VCaP (cell line): Measurements from ENCODE around the gene FFAR3.
"Not testable (repeated sequence)": the region's sequence is repeated elsewhere in the genome, so short reads cannot be mapped to it uniquely, and the experiment has no call there.

Experiments
- H3K27ac ChIP-seq: fragments of 450-650 bp; 2 replicates; pipeline ENCODE4 v1.5.1; 2017
- CTCF ChIP-seq: fragments of 450-650 bp; conservative IDR thresholded peaks from 2 replicates; pipeline ENCODE4 v1.5.1; 2017; ENCODE audit warnings: mild to moderate bottlenecking, moderate library complexity

Gene FFAR3

GRCh38 chr19:35353635-35354034 is 4.6 kb upstream of the FFAR3 start:
- TF ChIP-seq CTCF = peak; percentile 45; the same call in 1 of the 2 replicates
- H3K27ac ChIP-seq = no peak overlapping the region

- TF ChIP-seq CTCF = no peak
- H3K27ac ChIP-seq = no peak overlapping the region
These were observed 3.4 kb upstream of the FFAR3 start for GRCh38 chr19:35354898-35355297.

- H3K27ac ChIP-seq = no peak overlapping the region
- no peak for TF ChIP-seq CTCF
These were observed 2.3 kb upstream of the FFAR3 start for GRCh38 chr19:35355791-35356460.

GRCh38 chr19:35358834-35359233 is 574 bp downstream of the FFAR3 start:
- not testable (repeated sequence) for H3K27ac ChIP-seq

GRCh38 chr19:35359395-35359794 is 1.1 kb downstream of the FFAR3 start:
- not testable (repeated sequence) for H3K27ac ChIP-seq

- not testable (repeated sequence) for H3K27ac ChIP-seq
These were observed 1.8 kb downstream of the FFAR3 start for GRCh38 chr19:35360081-35360480.

- no peak for TF ChIP-seq CTCF
- H3K27ac ChIP-seq = no peak overlapping the region
These were observed 2.7 kb downstream of the FFAR3 start for GRCh38 chr19:35360880-35361420.

- no peak overlapping the region for H3K27ac ChIP-seq
- TF ChIP-seq CTCF = no peak
These were observed 4.2 kb downstream of the FFAR3 start for GRCh38 chr19:35362261-35363000.

GRCh38 chr19:35363001-35363590 is 4.8 kb downstream of the FFAR3 start:
- H3K27ac ChIP-seq = no peak overlapping the region
- no peak for TF ChIP-seq CTCF
